ENCODE measurements around the gene EPN3.

Gene EPN3

DNA sequence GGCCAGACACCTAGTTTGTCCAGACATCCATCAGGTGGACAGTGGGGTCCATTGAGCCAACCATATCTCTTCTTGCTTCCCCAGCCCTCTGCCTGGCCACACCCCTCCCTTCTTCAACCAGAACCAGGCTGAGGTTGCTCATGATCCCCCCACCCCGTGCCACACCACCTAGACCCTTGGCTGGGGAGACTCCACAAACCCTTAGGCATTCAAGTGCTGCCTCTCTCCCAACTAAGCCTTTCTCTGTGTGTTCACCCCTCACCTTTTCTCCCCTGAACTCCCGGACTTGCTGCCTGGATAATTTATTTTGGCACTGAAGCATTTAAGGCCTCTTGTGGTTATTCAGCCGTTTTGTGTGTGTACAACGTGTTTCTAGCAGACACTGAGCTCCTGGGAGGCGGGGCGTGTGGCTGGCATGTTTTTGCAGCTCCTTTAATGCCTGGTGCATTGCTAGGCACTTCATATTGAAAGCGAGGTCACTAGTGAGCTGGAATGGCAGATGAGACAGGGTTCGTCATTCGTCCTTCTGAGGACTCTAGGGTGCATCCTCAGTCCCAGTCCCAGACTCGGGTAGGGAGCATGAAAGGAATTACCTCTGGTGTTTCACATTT lies 56.7 kb downstream of the EPN3 start:
- H3K4me2 ChIP-seq (ENCODE audit: low read depth, low read length, poor library complexity, severe bottlenecking): no peak overlapping the region
- no peaks in the 10 kb centered on the region for H3K36me3 ChIP-seq (ENCODE audit: low read length)
- no peak overlapping the region for H2AFZ ChIP-seq (ENCODE audit: low read depth, low read length, severe bottlenecking)
- no peak overlapping the region for H3K27ac ChIP-seq (ENCODE audit: low read depth, low read length)
- no peak overlapping the region for H3K4me3 ChIP-seq (ENCODE audit: insufficient read depth, low read length, poor library complexity, severe bottlenecking)
- no peaks in the 10 kb centered on the region for H3K9me3 ChIP-seq (ENCODE audit: insufficient read depth, low read length)
- no peak overlapping the region for H3K9ac ChIP-seq (ENCODE audit: low read length)
- H3F3A ChIP-seq (ENCODE audit: insufficient read depth): no peaks in the 10 kb centered on the region
- no peaks in the 10 kb centered on the region for H3K9me2 ChIP-seq (replicated peaks; ENCODE audit: insufficient read depth, low read length)
- TF ChIP-seq EZH2phosphoT487 (conservative IDR thresholded peaks at IDR 0.05; ENCODE audit: low read length): no peak
- TF ChIP-seq, protein P1, sequence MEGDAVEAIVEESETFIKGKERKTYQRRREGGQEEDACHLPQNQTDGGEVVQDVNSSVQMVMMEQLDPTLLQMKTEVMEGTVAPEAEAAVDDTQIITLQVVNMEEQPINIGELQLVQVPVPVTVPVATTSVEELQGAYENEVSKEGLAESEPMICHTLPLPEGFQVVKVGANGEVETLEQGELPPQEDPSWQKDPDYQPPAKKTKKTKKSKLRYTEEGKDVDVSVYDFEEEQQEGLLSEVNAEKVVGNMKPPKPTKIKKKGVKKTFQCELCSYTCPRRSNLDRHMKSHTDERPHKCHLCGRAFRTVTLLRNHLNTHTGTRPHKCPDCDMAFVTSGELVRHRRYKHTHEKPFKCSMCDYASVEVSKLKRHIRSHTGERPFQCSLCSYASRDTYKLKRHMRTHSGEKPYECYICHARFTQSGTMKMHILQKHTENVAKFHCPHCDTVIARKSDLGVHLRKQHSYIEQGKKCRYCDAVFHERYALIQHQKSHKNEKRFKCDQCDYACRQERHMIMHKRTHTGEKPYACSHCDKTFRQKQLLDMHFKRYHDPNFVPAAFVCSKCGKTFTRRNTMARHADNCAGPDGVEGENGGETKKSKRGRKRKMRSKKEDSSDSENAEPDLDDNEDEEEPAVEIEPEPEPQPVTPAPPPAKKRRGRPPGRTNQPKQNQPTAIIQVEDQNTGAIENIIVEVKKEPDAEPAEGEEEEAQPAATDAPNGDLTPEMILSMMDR (IDR thresholded peaks at IDR 0.05; ENCODE audit: insufficient read depth, low read length, poor library complexity, severe bottlenecking): no peak
- no peaks in the 10 kb centered on the region for H3K27me3 ChIP-seq (ENCODE audit: low read length)
- H3K79me2 ChIP-seq (ENCODE audit: insufficient read depth, low read length): no peaks in the 10 kb centered on the region
- no peaks in the 10 kb centered on the region for H4K20me1 ChIP-seq (ENCODE audit: low read depth, low read length)

DNA sequence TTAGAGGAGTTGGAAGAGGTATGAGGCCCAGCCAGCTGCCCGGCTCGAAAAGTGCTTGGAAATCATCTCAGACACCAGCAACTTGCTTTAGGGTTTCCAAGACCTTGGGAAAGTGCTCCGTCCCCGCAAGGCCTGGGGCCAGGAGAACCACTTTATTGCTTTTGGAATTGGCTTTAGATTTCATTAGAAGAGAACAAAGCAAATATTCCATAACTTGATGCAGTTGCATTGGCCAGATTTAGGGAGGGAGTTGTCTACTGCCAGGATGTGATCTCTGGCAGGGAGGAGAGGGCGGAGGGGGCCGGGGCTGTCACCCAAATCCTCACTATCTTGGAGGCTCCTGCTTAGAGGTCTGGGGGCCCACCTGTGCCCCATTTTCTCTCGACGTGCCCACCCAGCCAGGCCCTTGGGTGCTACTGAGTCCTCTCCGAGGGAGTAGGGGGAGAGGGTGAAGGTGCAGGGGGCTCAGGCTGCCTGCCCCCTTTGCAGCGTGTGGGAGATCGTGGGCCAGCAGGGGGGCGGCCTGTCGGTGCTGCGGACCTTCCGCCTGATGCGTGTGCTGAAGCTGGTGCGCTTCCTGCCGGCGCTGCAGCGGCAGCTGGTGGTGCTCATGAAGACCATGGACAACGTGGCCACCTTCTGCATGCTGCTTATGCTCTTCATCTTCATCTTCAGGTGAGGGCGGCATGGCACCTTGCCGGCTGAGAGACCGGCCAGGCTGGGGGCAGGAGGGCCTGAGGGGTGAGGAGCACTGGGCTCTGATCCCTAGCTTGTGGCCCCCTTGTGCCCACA lies 58.6 kb downstream of the EPN3 start:
- no peaks in the 10 kb centered on the region for H3K36me3 ChIP-seq (ENCODE audit: low read length)
- no peak overlapping the region for H3K27ac ChIP-seq (ENCODE audit: low read depth, low read length)
- no peaks in the 10 kb centered on the region for H3K9me2 ChIP-seq (replicated peaks; ENCODE audit: insufficient read depth, low read length)
- H3K79me2 ChIP-seq (ENCODE audit: insufficient read depth, low read length): no peaks in the 10 kb centered on the region
- H3K9ac ChIP-seq (ENCODE audit: low read length): no peak overlapping the region
- H2AFZ ChIP-seq (ENCODE audit: low read depth, low read length, severe bottlenecking): no peak overlapping the region
- H3K27me3 ChIP-seq (ENCODE audit: low read length): no peaks in the 10 kb centered on the region
- TF ChIP-seq, protein P1 (IDR thresholded peaks at IDR 0.05; ENCODE audit: insufficient read depth, low read length, poor library complexity, severe bottlenecking): no peak
- no peak for TF ChIP-seq EZH2phosphoT487 (conservative IDR thresholded peaks at IDR 0.05; ENCODE audit: low read length)
- no peaks in the 10 kb centered on the region for H3K9me3 ChIP-seq (ENCODE audit: insufficient read depth, low read length)
- no peaks in the 10 kb centered on the region for H3F3A ChIP-seq (ENCODE audit: insufficient read depth)
- H3K4me2 ChIP-seq (ENCODE audit: low read depth, low read length, poor library complexity, severe bottlenecking): no peak overlapping the region
- no peak overlapping the region for H3K4me3 ChIP-seq (ENCODE audit: insufficient read depth, low read length, poor library complexity, severe bottlenecking)
- H4K20me1 ChIP-seq (ENCODE audit: low read depth, low read length): no peaks in the 10 kb centered on the region

DNA sequence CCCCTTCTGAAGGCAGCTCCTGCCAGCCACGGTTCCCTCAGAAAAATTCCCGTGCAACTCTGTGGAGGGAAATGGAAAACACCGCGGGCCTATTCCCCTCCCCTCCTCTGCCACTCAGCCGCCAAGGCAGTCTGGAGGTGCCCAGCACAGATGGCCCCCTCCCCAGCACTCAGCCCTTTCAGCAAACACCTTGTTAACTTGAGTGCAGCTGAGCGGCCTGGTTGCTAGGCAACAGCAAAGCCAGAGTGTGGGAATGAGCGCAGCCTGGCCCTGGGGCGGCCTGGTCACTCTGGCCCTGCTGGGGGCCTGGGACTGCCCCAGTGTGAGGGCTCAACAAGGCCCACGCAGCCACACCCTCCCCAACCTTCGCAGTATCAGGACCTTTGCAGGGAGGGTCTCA lies 60.8 kb downstream of the EPN3 start:
- Histone ChIP-seq H3K27me3 (ENCODE audit: low read length) (no peaks in the 10 kb centered on the region), H3K27ac (ENCODE audit: low read depth, low read length) (no peak overlapping the region), H2AFZ (ENCODE audit: low read depth, low read length, severe bottlenecking) (no peak overlapping the region), H3K36me3 (ENCODE audit: low read length) (no peaks in the 10 kb centered on the region), H4K20me1 (ENCODE audit: low read depth, low read length) (no peaks in the 10 kb centered on the region), H3K9me3 (ENCODE audit: insufficient read depth, low read length) (no peaks in the 10 kb centered on the region), H3K79me2 (ENCODE audit: insufficient read depth, low read length) (no peaks in the 10 kb centered on the region), H3F3A (ENCODE audit: insufficient read depth) (no peaks in the 10 kb centered on the region), H3K4me2 (ENCODE audit: low read depth, low read length, poor library complexity, severe bottlenecking) (no peak overlapping the region), H3K9me2 (replicated peaks; ENCODE audit: insufficient read depth, low read length) (no peaks in the 10 kb centered on the region), H3K9ac (ENCODE audit: low read length) (no peak overlapping the region), H3K4me3 (ENCODE audit: insufficient read depth, low read length, poor library complexity, severe bottlenecking) (no peak overlapping the region)
- TF ChIP-seq EZH2phosphoT487 (conservative IDR thresholded peaks at IDR 0.05; ENCODE audit: low read length): no peak
- TF ChIP-seq, protein P1 (IDR thresholded peaks at IDR 0.05; ENCODE audit: insufficient read depth, low read length, poor library complexity, severe bottlenecking): no peak
